ENCODE data around the gene RASSF1. TPM values are rescaled to one million over a fixed set of nuclear protein-coding genes. Genes with fewer than 3 reads are reported as not detected.

RASSF1 gene
- total and polyA plus RNA-seq, 2 donors (not counting 3 experiments of a cell fraction or from before 2014, with no cell fraction given), result 31.9 to 59.7 TPM

Other genes with a start within 250 kb of the RASSF1 start
- gene SEMA3F, start 185.5 kb downstream of the RASSF1 start, total RNA-seq, result 99.1 and 143 TPM in 2 replicates
- gene SEMA3F, start 185.5 kb downstream of the RASSF1 start, polyA plus RNA-seq, result 64.8 and 65.8 TPM in 2 replicates
- gene GNAT1, start 149.2 kb downstream of the RASSF1 start, total RNA-seq, result 0.77 and 0.78 TPM in 2 replicates
- 0.05 TPM in 1 of 2 replicates, not detected in the other for gene GNAT1, start 149.2 kb downstream of the RASSF1 start, polyA plus RNA-seq
- gene SLC38A3, start 135.6 kb downstream of the RASSF1 start, total RNA-seq, result 0.60 and 0.65 TPM in 2 replicates
- gene SLC38A3, start 135.6 kb downstream of the RASSF1 start, polyA plus RNA-seq, result 0.94 and 1.1 TPM in 2 replicates
- gene GNAI2, start 104.6 kb downstream of the RASSF1 start, total RNA-seq, result 767 and 773 TPM in 2 replicates
- gene GNAI2, start 104.6 kb downstream of the RASSF1 start, polyA plus RNA-seq, result 1,875 and 2,290 TPM in 2 replicates
- gene SEMA3B, start 71.7 kb downstream of the RASSF1 start, total RNA-seq, result 0.97 and 1.5 TPM in 2 replicates
- gene SEMA3B, start 71.7 kb downstream of the RASSF1 start, polyA plus RNA-seq, result 1.2 and 1.4 TPM in 2 replicates
- not detected in 2 replicates for gene LSMEM2, start 61.7 kb downstream of the RASSF1 start, total RNA-seq
- not detected in 2 replicates for gene LSMEM2, start 61.7 kb downstream of the RASSF1 start, polyA plus RNA-seq
- 109 and 111 TPM in 2 replicates for gene IFRD2, start 48.4 kb downstream of the RASSF1 start, total RNA-seq
- 99.4 and 101 TPM in 2 replicates for gene IFRD2, start 48.4 kb downstream of the RASSF1 start, polyA plus RNA-seq
- 3.8 and 4.8 TPM in 2 replicates for gene HYAL3, start 41.4 kb downstream of the RASSF1 start, total RNA-seq
- 11.5 and 12.8 TPM in 2 replicates for gene HYAL3, start 41.4 kb downstream of the RASSF1 start, polyA plus RNA-seq
- 9.0 and 9.7 TPM in 2 replicates for gene NAA80, start 41.4 kb downstream of the RASSF1 start, total RNA-seq
- gene NAA80, start 41.4 kb downstream of the RASSF1 start, polyA plus RNA-seq, result 13.1 and 17.7 TPM in 2 replicates
- gene HYAL1, start 37.3 kb downstream of the RASSF1 start, total RNA-seq, result 1.6 and 2.2 TPM in 2 replicates
- gene HYAL1, start 37.3 kb downstream of the RASSF1 start, polyA plus RNA-seq, result 3.3 and 3.8 TPM in 2 replicates
- 266 and 279 TPM in 2 replicates for gene HYAL2, start 18.1 kb downstream of the RASSF1 start, total RNA-seq
- 970 and 1,145 TPM in 2 replicates for gene HYAL2, start 18.1 kb downstream of the RASSF1 start, polyA plus RNA-seq
- 30.0 and 31.0 TPM in 2 replicates for gene TUSC2, start 12.6 kb downstream of the RASSF1 start, total RNA-seq
- gene TUSC2, start 12.6 kb downstream of the RASSF1 start, polyA plus RNA-seq, result 84.8 and 89.0 TPM in 2 replicates
- gene ZMYND10, start 4.9 kb upstream of the RASSF1 start, total RNA-seq, result 0.38 and 0.51 TPM in 2 replicates
- 0.25 and 0.33 TPM in 2 replicates for gene ZMYND10, start 4.9 kb upstream of the RASSF1 start, polyA plus RNA-seq
- gene NPRL2, start 9.9 kb upstream of the RASSF1 start, total RNA-seq, result 13.4 and 14.5 TPM in 2 replicates
- gene NPRL2, start 9.9 kb upstream of the RASSF1 start, polyA plus RNA-seq, result 30.6 and 33.5 TPM in 2 replicates
- gene CYB561D2, start 10.0 kb upstream of the RASSF1 start, total RNA-seq, result 13.6 and 16.3 TPM in 2 replicates
- 46.0 and 55.8 TPM in 2 replicates for gene CYB561D2, start 10.0 kb upstream of the RASSF1 start, polyA plus RNA-seq
- gene TMEM115, start 18.7 kb upstream of the RASSF1 start, total RNA-seq, result 43.2 and 44.7 TPM in 2 replicates
- gene TMEM115, start 18.7 kb upstream of the RASSF1 start, polyA plus RNA-seq, result 65.5 and 90.1 TPM in 2 replicates
- not detected in 2 replicates for gene CACNA2D2, start 162.8 kb upstream of the RASSF1 start, total RNA-seq
- gene CACNA2D2, start 162.8 kb upstream of the RASSF1 start, polyA plus RNA-seq, result 0.15 and 0.21 TPM in 2 replicates
- gene C3orf18, start 226.9 kb upstream of the RASSF1 start, total RNA-seq, result 1.7 and 2.6 TPM in 2 replicates
- gene C3orf18, start 226.9 kb upstream of the RASSF1 start, polyA plus RNA-seq, result 2.7 and 2.9 TPM in 2 replicates
- gene HEMK1, start 228.7 kb upstream of the RASSF1 start, total RNA-seq, result 12.0 and 15.2 TPM in 2 replicates
- gene HEMK1, start 228.7 kb upstream of the RASSF1 start, polyA plus RNA-seq, result 14.2 and 15.9 TPM in 2 replicates

Data from endothelial cell of umbilical vein (primary cell).